GM12872 (cell line): ENCODE measurements around the gene H6PD.

Source experiments
- CTCF ChIP-seq: IDR thresholded peaks from 3 replicates; pipeline ENCODE4 v1.5.1; 2011; ENCODE audit warnings: low read depth, mild to moderate bottlenecking, low read length, moderate library complexity; ENCODE audit not compliant: insufficient read depth

H6PD gene

GRCh38 chr1:9229549-9229948 lies 5.0 kb upstream of the H6PD start:
- no peak for TF ChIP-seq CTCF

GRCh38 chr1:9230869-9231533 lies 3.6 kb upstream of the H6PD start:
- TF ChIP-seq CTCF, result no peak

GRCh38 chr1:9231648-9232332 lies 2.8 kb upstream of the H6PD start:
- TF ChIP-seq CTCF, result no peak

- no peak for TF ChIP-seq CTCF
Measured at GRCh38 chr1:9233241-9233941, 1.2 kb upstream of the H6PD start.

GRCh38 chr1:9233942-9234222 lies 692 bp upstream of the H6PD start:
- no peak for TF ChIP-seq CTCF

- no peak for TF ChIP-seq CTCF
Measured at GRCh38 chr1:9235096-9235459, 504 bp downstream of the H6PD start.

GRCh38 chr1:9235560-9235959 lies 986 bp downstream of the H6PD start:
- TF ChIP-seq CTCF, result no peak
